Thyroid gland (tissue), 4 donors: ENCODE results near the gene DYTN.

Experiments
- CTCF ChIP-seq, 6 experiments: fragments of 200-600 bp in 3 of 6; fragments of 450-650 bp in 3 of 6; sonication (generic) in 3 of 6; IDR thresholded peaks; one replicate each; pipeline ENCODE4 v1.5.1; 2016 to 2019; ENCODE audit warnings: antibody characterized with exemption in 6 of 6, mild to moderate bottlenecking in 2 of 6, inconsistent platforms in 1 of 6, moderate library complexity in 1 of 6
- POLR2A ChIP-seq, 2 donors: fragments of 450-650 bp; IDR thresholded peaks; one replicate each; pipeline ENCODE4 v1.6.1; 2017; ENCODE audit warnings: antibody characterized with exemption in 2 of 2, mild to moderate bottlenecking in 2 of 2, moderate library complexity in 1 of 2

GRCh38 chr2:206631340-206631739 is 86.9 kb downstream of the DYTN start:
- TF ChIP-seq CTCF (IDR thresholded peaks at IDR 0.05), result no peak
- no peak for TF ChIP-seq POLR2A (IDR thresholded peaks at IDR 0.05)
